ENCODE measurements around the gene SCAMP1. TPM values are rescaled to one million over a fixed set of nuclear protein-coding genes. Genes with fewer than 3 reads are reported as not detected.

SCAMP1 gene
- total RNA-seq, 1 donor from 2014 or later: 23.9 TPM

DNA sequence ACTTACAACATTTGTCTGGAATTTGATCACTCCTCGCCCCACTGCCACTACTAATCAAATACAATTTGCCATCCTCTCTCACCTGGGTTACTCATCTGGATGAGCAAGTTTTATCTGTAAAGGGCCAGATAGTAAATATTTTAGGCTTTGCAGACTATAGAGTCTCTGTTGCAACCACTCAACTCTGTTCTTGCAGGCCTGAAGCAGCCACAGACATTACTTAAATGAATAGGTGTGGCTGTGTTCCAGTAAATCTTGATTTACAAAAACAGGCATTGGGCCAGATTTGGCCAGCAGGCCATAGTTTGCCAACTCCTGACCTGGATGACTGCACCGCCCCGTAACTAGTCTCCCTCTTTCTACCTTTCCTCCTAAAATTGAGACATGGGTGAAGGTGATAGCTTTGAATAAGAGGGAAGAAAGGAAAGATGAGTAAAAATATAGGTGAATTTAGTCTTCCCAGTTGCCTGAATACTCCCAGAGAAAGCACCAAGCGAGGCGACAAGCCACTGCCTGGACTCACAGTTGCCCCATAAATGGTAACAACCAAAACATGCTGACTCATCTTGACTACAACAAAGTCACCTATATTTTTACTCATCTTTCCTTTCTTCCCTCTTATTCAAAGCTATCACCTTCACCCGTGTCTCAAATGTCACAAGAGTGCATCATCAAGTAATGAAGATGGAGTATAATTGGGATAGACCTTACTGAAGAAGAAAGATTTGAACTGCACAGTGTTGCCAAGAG is 32.5 kb upstream of the SCAMP1 start:
- no peak overlapping the region for H3K4me3 ChIP-seq (ENCODE audit: low read depth, low read length)
- TF ChIP-seq, protein P1, sequence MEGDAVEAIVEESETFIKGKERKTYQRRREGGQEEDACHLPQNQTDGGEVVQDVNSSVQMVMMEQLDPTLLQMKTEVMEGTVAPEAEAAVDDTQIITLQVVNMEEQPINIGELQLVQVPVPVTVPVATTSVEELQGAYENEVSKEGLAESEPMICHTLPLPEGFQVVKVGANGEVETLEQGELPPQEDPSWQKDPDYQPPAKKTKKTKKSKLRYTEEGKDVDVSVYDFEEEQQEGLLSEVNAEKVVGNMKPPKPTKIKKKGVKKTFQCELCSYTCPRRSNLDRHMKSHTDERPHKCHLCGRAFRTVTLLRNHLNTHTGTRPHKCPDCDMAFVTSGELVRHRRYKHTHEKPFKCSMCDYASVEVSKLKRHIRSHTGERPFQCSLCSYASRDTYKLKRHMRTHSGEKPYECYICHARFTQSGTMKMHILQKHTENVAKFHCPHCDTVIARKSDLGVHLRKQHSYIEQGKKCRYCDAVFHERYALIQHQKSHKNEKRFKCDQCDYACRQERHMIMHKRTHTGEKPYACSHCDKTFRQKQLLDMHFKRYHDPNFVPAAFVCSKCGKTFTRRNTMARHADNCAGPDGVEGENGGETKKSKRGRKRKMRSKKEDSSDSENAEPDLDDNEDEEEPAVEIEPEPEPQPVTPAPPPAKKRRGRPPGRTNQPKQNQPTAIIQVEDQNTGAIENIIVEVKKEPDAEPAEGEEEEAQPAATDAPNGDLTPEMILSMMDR (conservative IDR thresholded peaks at IDR 0.05; ENCODE audit: low read depth, low read length): no peak
- no peak for DNase-seq (ENCODE audit: low read depth)

GRCh38 chr5:78328585-78329173 is 31.7 kb upstream of the SCAMP1 start:
- H3K4me3 ChIP-seq (ENCODE audit: low read depth, low read length): no peak overlapping the region
- TF ChIP-seq, protein P1 (conservative IDR thresholded peaks at IDR 0.05; ENCODE audit: low read depth, low read length): no peak
- DNase-seq (ENCODE audit: low read depth): no peak

GRCh38 chr5:78331523-78332080 is 28.8 kb upstream of the SCAMP1 start:
- no peak overlapping the region for H3K4me3 ChIP-seq (ENCODE audit: low read depth, low read length)
- TF ChIP-seq, protein P1 (conservative IDR thresholded peaks at IDR 0.05; ENCODE audit: low read depth, low read length): no peak
- DNase-seq (ENCODE audit: low read depth): no peak

DNA sequence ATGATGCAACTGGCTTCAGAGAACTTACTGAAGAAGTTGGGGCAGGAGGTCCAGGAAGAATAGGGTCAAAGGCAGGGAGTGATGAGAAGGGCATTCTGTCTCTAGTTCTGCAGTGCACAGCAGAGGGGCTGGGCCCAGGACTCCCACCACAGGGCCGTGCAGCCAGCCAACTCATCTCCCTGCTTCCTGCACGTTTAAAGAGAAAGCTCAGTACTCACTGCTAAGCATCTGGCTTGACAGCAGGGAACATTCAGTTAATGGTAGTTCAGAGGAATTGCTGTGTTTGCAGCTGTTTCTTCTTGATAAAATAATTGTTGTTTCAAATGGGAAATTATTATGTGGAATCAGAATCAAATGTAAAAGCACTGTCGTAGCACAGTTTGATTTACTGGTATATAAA is 25.6 kb upstream of the SCAMP1 start:
- no peak for DNase-seq (ENCODE audit: low read depth)
- H3K4me3 ChIP-seq (ENCODE audit: low read depth, low read length): no peak overlapping the region
- TF ChIP-seq, protein P1 (conservative IDR thresholded peaks at IDR 0.05; ENCODE audit: low read depth, low read length): no peak

GRCh38 chr5:78335976-78336375 is 24.4 kb upstream of the SCAMP1 start:
- no peak for DNase-seq (ENCODE audit: low read depth)
- no peak overlapping the region for H3K4me3 ChIP-seq (ENCODE audit: low read depth, low read length)
- TF ChIP-seq, protein P1 (conservative IDR thresholded peaks at IDR 0.05; ENCODE audit: low read depth, low read length): no peak

DNA sequence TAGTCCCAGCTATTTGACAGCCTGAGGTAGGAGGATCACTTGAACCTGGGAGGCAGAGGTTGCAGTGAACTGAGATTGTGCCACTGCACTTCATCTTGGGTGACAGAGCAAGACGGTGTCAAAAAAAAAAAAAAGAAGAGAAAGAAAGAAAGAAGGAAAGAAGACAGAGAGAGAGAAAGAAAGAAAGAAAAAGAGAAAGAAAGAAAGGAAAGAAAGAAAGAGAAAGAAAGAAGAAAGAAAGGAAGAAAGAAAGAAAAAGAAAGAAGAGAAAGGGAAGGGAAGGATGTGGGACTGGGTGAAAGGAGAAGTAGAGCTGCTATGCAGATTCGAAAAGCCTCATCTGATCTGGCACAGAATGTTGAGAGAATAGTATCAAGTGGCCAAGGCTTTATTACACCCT is 23.7 kb upstream of the SCAMP1 start:
- no peak for DNase-seq (ENCODE audit: low read depth)
- no peak overlapping the region for H3K4me3 ChIP-seq (ENCODE audit: low read depth, low read length)
- TF ChIP-seq, protein P1 (conservative IDR thresholded peaks at IDR 0.05; ENCODE audit: low read depth, low read length): no peak
